ENCODE results near the gene CCS.

GRCh38 chr11:66546368-66546965 lies 46.5 kb upstream of the CCS start, which contains the start of gene ACTN3:
- TF ChIP-seq, protein P1, sequence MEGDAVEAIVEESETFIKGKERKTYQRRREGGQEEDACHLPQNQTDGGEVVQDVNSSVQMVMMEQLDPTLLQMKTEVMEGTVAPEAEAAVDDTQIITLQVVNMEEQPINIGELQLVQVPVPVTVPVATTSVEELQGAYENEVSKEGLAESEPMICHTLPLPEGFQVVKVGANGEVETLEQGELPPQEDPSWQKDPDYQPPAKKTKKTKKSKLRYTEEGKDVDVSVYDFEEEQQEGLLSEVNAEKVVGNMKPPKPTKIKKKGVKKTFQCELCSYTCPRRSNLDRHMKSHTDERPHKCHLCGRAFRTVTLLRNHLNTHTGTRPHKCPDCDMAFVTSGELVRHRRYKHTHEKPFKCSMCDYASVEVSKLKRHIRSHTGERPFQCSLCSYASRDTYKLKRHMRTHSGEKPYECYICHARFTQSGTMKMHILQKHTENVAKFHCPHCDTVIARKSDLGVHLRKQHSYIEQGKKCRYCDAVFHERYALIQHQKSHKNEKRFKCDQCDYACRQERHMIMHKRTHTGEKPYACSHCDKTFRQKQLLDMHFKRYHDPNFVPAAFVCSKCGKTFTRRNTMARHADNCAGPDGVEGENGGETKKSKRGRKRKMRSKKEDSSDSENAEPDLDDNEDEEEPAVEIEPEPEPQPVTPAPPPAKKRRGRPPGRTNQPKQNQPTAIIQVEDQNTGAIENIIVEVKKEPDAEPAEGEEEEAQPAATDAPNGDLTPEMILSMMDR (IDR thresholded peaks at IDR 0.05), result no peak
- no peak for TF ChIP-seq POLR2A (IDR thresholded peaks at IDR 0.05)

Measured in Peyer's patch (tissue), 4 donors.